HepG2 (cell line): ENCODE data around the gene CYTH1. TPM values are rescaled to one million over a fixed set of nuclear protein-coding genes. Genes with fewer than 3 reads are reported as not detected.

ENCODE experiments used
- ELF4 ChIP-seq: sonication (generic); formaldehyde crosslinking; IDR thresholded peaks from 2 replicates; pipeline ENCODE4 v1.5.0; 2020; ENCODE audit warnings: missing genetic modification reagents, mild to moderate bottlenecking, moderate library complexity, borderline replicate concordance
- ISX ChIP-seq: sonication (generic); formaldehyde crosslinking; conservative IDR thresholded peaks from 2 replicates; pipeline ENCODE4 v1.5.0; 2020; ENCODE audit warnings: missing genetic modification reagents
- KDM3A ChIP-seq: IDR thresholded peaks from 2 replicates; pipeline ENCODE4 v1.6.1; 2018; ENCODE audit warnings: low read depth, missing compliant biosample characterization
- POLR2AphosphoS5 ChIP-seq: IDR thresholded peaks from 2 replicates; pipeline ENCODE4 v1.6.1; 2012; ENCODE audit warnings: low read depth, low read length
- SMAD1 ChIP-seq: sonication (generic); formaldehyde crosslinking; IDR thresholded peaks from 2 replicates; pipeline ENCODE4 v1.4.0; 2020; ENCODE audit warnings: missing genetic modification reagents, low read depth, mild to moderate bottlenecking, borderline replicate concordance
- SOX6 ChIP-seq, 2 experiments: fragments of 450-650 bp in 1 of 2; sonication (generic) in 1 of 2; formaldehyde crosslinking in 1 of 2; IDR thresholded peaks; 2 replicates each; pipeline versions ENCODE4 v1.4.0 to v1.6.1; 2017 to 2020; ENCODE audit warnings: antibody characterized with exemption in 1 of 2, mild to moderate bottlenecking in 1 of 2, missing genetic modification reagents in 1 of 2
- ZNF207 ChIP-seq: fragments of 450-650 bp; IDR thresholded peaks from 2 replicates; pipeline ENCODE4 v1.6.1; 2016; ENCODE audit warnings: antibody characterized with exemption, borderline replicate concordance
- ZNF317 ChIP-seq: sonication (generic); formaldehyde crosslinking; IDR thresholded peaks from 2 replicates; pipeline ENCODE4 v1.5.0; 2020; ENCODE audit warnings: mild to moderate bottlenecking, missing genetic modification reagents
- ZNF484 ChIP-seq: sonication (generic); formaldehyde crosslinking; IDR thresholded peaks from 2 replicates; pipeline ENCODE4 v1.5.1; 2020; ENCODE audit warnings: mild to moderate bottlenecking, low read depth, missing genetic modification reagents, borderline replicate concordance
- ZNF563 ChIP-seq: sonication (generic); formaldehyde crosslinking; IDR thresholded peaks from 2 replicates; pipeline ENCODE4 v1.8.0; 2022; ENCODE audit warnings: mild to moderate bottlenecking, moderate library complexity, missing genetic modification reagents
- ZNF614 ChIP-seq: IDR thresholded peaks from 2 replicates; pipeline ENCODE4 v1.6.1; 2018; ENCODE audit warnings: missing biosample characterization, missing genetic modification reagents, inconsistent platforms, borderline replicate concordance
- polyA plus RNA-seq, 8 experiments: library from polyadenylated mRNA; depleted of rRNA in 3 of 8; stranded (reverse) in 7 of 8; unstranded in 1 of 8; fragments of >200 nt; fragmentation: Illumina TruSeq in 4 of 8; extraction: Trizol in 4 of 8; gene quantifications; 2 replicates each; pipeline versions ENCODE4 v1.2.1 to v1.2.3, GENCODE V29; 2011 to 2016; ENCODE audit warnings: low read depth in 4 of 8, missing spikeins in 1 of 8, mixed read lengths in 1 of 8; ENCODE audit not compliant: insufficient read depth in 1 of 8
- total RNA-seq, 5 experiments: library from RNA; depleted of rRNA; stranded (reverse); fragments of >200 nt; fragmentation: Illumina TruSeq; extraction: Trizol; gene quantifications; 2 replicates each; pipeline ENCODE4 v1.2.3, GENCODE V29; 2016; ENCODE audit warnings: low read depth in 1 of 5
- TF ChIP-seq, protein P1 (sequence below): sonication (generic); formaldehyde crosslinking; IDR thresholded peaks from 2 replicates; pipeline ENCODE4 v1.8.0; 2023; ENCODE audit warnings: mild to moderate bottlenecking, missing genetic modification reagents
- TF ChIP-seq, protein P2 (sequence below): sonication (generic); formaldehyde crosslinking; IDR thresholded peaks from 2 replicates; pipeline ENCODE4 v1.4.0; 2020; ENCODE audit warnings: missing genetic modification reagents
- TF ChIP-seq, protein P3 (sequence below): fragments of 450-650 bp; IDR thresholded peaks from 2 replicates; pipeline ENCODE4 v1.6.1; 2016
- TF ChIP-seq, protein P4 (sequence below): sonication (generic); formaldehyde crosslinking; IDR thresholded peaks from 2 replicates; pipeline ENCODE4 v1.4.0; 2020; ENCODE audit warnings: mild to moderate bottlenecking, missing genetic modification reagents
- TF ChIP-seq, protein P5 (sequence below): IDR thresholded peaks from 2 replicates; pipeline ENCODE4 v1.6.1; 2018; ENCODE audit warnings: missing genetic modification reagents, mild to moderate bottlenecking, missing compliant biosample characterization
- TF ChIP-seq, protein P6 (sequence below), 2 experiments: sonication (generic) in 1 of 2; formaldehyde crosslinking in 1 of 2; IDR thresholded peaks; 2 replicates each; pipeline versions ENCODE4 v1.4.0 to v1.6.1; 2018 to 2020; ENCODE audit warnings: missing genetic modification reagents in 2 of 2, borderline replicate concordance in 1 of 2, low read depth in 1 of 2, mild to moderate bottlenecking in 1 of 2, missing biosample characterization in 1 of 2

CYTH1 gene
- total and polyA plus RNA-seq, 2 of the 13 experiments (the other 11 are each of a cell fraction or from before 2014, with no cell fraction given), result 20.1 to 48.9 TPM

DNA sequence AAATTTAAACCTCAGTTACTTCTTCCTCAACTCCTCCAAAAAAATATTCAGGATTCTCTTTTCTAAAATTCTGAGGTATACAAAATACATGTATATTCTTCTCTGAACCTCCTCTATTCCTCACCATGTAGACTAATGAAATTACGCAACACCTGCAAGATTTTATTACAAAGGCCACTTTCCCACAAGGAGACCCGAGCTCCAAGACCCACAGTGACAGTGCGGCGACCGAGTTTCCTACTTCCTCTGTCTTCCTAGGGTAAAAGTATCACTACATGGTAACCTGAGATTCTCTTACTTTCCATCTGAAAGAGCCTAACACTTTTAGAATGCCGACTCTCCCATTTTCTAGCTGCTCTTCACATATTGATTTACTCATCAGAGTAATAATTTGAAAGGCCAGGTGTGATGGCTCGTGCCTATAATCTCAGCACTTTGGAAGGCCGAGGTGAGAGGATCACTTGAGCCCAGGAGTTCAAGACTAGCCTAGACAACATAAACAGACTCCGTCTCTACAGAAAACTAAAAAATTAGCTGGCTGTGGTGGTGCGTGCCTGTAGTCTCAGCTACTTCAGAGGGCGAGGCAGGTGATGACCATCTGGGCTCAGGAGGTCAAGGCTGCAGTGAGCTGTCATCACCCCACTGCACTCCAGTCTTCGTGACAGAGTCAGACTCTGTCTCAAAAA lies 35.7 kb downstream of the CYTH1 start (continued):
- TF ChIP-seq, protein P1, sequence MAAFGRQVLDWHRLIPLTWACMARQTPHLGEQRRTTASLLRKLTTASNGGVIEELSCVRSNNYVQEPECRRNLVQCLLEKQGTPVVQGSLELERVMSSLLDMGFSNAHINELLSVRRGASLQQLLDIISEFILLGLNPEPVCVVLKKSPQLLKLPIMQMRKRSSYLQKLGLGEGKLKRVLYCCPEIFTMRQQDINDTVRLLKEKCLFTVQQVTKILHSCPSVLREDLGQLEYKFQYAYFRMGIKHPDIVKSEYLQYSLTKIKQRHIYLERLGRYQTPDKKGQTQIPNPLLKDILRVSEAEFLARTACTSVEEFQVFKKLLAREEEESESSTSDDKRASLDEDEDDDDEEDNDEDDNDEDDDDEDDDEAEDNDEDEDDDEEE (CRISPR knock-in tag), result no peak
- TF ChIP-seq ELF4 (CRISPR knock-in tag) (no peak), SMAD1 (CRISPR knock-in tag) (no peak), ZNF317 (CRISPR knock-in tag) (peak; percentile 36; the same call in 1 of the 2 replicates), KDM3A (CRISPR knock-in tag) (no peak), SOX6 (IDR thresholded peaks at IDR 0.05) (no peak), SOX6 (CRISPR knock-in tag; IDR thresholded peaks at IDR 0.05) (peak; percentile 37; the same call in 1 of the 2 replicates), ZNF563 (CRISPR knock-in tag) (no peak), ZNF484 (CRISPR knock-in tag) (no peak), ISX (CRISPR knock-in tag) (no peak), ZNF614 (peak; percentile 37; the same call in 1 of the 2 replicates), POLR2AphosphoS5 (no peak; the same call in 1 of the 2 replicates), ZNF207 (no peak)
- TF ChIP-seq, protein P2, sequence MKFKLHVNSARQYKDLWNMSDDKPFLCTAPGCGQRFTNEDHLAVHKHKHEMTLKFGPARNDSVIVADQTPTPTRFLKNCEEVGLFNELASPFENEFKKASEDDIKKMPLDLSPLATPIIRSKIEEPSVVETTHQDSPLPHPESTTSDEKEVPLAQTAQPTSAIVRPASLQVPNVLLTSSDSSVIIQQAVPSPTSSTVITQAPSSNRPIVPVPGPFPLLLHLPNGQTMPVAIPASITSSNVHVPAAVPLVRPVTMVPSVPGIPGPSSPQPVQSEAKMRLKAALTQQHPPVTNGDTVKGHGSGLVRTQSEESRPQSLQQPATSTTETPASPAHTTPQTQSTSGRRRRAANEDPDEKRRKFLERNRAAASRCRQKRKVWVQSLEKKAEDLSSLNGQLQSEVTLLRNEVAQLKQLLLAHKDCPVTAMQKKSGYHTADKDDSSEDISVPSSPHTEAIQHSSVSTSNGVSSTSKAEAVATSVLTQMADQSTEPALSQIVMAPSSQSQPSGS (CRISPR knock-in tag), result peak; percentile 14; the same call in 1 of the 2 replicates
- TF ChIP-seq, protein P3, sequence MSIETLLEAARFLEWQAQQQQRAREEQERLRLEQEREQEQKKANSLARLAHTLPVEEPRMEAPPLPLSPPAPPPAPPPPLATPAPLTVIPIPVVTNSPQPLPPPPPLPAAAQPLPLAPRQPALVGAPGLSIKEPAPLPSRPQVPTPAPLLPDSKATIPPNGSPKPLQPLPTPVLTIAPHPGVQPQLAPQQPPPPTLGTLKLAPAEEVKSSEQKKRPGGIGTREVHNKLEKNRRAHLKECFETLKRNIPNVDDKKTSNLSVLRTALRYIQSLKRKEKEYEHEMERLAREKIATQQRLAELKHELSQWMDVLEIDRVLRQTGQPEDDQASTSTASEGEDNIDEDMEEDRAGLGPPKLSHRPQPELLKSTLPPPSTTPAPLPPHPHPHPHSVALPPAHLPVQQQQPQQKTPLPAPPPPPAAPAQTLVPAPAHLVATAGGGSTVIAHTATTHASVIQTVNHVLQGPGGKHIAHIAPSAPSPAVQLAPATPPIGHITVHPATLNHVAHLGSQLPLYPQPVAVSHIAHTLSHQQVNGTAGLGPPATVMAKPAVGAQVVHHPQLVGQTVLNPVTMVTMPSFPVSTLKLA, result no peak
- TF ChIP-seq, protein P4, sequence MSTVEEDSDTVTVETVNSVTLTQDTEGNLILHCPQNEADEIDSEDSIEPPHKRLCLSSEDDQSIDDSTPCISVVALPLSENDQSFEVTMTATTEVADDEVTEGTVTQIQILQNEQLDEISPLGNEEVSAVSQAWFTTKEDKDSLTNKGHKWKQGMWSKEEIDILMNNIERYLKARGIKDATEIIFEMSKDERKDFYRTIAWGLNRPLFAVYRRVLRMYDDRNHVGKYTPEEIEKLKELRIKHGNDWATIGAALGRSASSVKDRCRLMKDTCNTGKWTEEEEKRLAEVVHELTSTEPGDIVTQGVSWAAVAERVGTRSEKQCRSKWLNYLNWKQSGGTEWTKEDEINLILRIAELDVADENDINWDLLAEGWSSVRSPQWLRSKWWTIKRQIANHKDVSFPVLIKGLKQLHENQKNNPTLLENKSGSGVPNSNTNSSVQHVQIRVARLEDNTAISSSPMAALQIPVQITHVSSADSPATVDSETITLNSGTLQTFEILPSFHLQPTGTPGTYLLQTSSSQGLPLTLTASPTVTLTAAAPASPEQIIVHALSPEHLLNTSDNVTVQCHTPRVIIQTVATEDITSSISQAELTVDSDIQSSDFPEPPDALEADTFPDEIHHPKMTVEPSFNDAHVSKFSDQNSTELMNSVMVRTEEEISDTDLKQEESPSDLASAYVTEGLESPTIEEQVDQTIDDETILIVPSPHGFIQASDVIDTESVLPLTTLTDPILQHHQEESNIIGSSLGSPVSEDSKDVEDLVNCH (CRISPR knock-in tag), result no peak
- TF ChIP-seq, protein P5, sequence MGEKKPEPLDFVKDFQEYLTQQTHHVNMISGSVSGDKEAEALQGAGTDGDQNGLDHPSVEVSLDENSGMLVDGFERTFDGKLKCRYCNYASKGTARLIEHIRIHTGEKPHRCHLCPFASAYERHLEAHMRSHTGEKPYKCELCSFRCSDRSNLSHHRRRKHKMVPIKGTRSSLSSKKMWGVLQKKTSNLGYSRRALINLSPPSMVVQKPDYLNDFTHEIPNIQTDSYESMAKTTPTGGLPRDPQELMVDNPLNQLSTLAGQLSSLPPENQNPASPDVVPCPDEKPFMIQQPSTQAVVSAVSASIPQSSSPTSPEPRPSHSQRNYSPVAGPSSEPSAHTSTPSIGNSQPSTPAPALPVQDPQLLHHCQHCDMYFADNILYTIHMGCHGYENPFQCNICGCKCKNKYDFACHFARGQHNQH (CRISPR knock-in tag), result peak; percentile 30; the same call in 1 of the 2 replicates
- TF ChIP-seq, protein P6, sequence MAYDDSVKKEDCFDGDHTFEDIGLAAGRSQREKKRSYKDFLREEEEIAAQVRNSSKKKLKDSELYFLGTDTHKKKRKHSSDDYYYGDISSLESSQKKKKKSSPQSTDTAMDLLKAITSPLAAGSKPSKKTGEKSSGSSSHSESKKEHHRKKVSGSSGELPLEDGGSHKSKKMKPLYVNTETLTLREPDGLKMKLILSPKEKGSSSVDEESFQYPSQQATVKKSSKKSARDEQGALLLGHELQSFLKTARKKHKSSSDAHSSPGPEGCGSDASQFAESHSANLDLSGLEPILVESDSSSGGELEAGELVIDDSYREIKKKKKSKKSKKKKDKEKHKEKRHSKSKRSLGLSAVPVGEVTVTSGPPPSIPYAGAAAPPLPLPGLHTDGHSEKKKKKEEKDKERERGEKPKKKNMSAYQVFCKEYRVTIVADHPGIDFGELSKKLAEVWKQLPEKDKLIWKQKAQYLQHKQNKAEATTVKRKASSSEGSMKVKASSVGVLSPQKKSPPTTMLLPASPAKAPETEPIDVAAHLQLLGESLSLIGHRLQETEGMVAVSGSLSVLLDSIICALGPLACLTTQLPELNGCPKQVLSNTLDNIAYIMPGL (CRISPR knock-in tag; IDR thresholded peaks at IDR 0.05; ENCODE audit: borderline replicate concordance in 1 of 2, low read depth in 1 of 2), result 0 out of 4 replicates have a peak, but pooled peaks have one; percentile 2 to 10
